ENCODE results near the gene RAB25. TPM values are rescaled to one million over a fixed set of nuclear protein-coding genes. Genes with fewer than 3 reads are reported as not detected.

The RAB25 gene
- total and polyA plus RNA-seq, 2 of the 13 experiments (the other 11 are each of a cell fraction or from before 2014, with no cell fraction given) = 0.20 to 0.22 TPM

GRCh38 chr1:156077430-156077760, 16.4 kb downstream of the RAB25 start (continued):
- TF ChIP-seq USF2 (IDR thresholded peaks at IDR 0.05; ENCODE audit: low read depth, low read length) (no peak), USF2 (CRISPR knock-in tag; IDR thresholded peaks at IDR 0.05; ENCODE audit: borderline replicate concordance) (no peak), ATF5 (CRISPR knock-in tag; IDR thresholded peaks at IDR 0.05; ENCODE audit: low read depth) (no peak), ZBED4 (CRISPR knock-in tag; IDR thresholded peaks at IDR 0.05; ENCODE audit: borderline replicate concordance) (no peak), SETDB1 (CRISPR knock-in tag; IDR thresholded peaks at IDR 0.05; ENCODE audit: borderline replicate concordance) (no peak), ZNF616 (CRISPR knock-in tag; IDR thresholded peaks at IDR 0.05; ENCODE audit: low read depth) (no peak), XRCC5 (optimal IDR thresholded peaks at IDR 0.05; ENCODE audit: low read length) (no peak), ZNF878 (CRISPR knock-in tag; IDR thresholded peaks at IDR 0.05) (no peak), TBX3 (IDR thresholded peaks at IDR 0.05; ENCODE audit: borderline replicate concordance) (no peak), NFATC3 (CRISPR knock-in tag; IDR thresholded peaks at IDR 0.05) (no peak)
